ENCODE data around the gene LTBP3. TPM values are rescaled to one million over a fixed set of nuclear protein-coding genes. Genes with fewer than 3 reads are reported as not detected.
A peak's percentile ranks its signal among the peaks of the same experiment; 100 is the strongest.

The LTBP3 gene
- total and polyA plus RNA-seq, 9 of the 15 experiments (the other 6 are each of a cell fraction or from before 2014, with no cell fraction given): 0.06 to 20.5 (median 4.8) TPM

DNA sequence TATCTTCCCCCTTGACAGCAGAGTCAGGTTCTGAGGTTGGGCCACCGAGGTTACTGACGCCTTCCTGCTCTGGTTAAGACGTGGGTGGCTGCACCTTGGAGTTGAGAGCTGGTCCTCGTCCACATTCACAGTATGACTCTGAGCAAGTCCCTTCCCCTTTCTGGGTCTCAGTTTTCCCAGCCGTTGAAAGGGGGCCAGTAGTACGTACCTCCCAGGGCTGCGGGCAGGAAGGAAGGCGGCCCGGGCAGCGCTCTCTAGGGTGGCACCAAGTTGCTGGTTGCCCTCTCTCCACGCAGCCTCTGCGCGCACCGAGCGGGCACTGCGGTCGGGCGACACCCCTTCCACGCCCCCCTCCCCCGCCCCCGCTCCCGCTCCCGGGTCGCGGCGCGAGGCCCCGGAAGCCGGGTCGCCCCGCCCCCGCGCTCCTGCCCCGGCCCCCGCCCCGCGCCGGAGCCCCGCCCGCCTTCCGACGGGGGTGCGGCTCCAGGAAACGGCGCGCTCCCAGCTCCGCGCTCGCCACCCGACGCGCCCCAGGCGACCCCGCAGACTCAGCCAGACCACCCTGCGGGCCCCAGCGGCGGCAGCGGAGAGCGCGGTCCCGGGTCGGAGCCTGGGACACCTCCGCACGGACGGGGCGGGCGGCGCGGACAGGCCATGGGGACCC, 17.5 kb upstream of the LTBP3 start, which contains the start of gene EHBP1L1 (continued):
- TF ChIP-seq, protein P1, sequence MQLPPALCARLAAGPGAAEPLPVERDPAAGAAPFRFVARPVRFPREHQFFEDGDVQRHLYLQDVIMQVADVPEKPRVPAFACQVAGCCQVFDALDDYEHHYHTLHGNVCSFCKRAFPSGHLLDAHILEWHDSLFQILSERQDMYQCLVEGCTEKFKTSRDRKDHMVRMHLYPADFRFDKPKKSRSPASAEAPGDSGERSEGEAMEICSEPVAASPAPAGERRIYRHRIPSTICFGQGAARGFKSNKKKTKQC (CRISPR knock-in tag; IDR thresholded peaks at IDR 0.05): no peak; the same call in 1 of the 2 replicates
- TF ChIP-seq POLR2AphosphoS5 (IDR thresholded peaks at IDR 0.05; ENCODE audit: control insufficient read depth, insufficient read depth, low read depth, low read length) (no peak), POLR2A (conservative IDR thresholded peaks at IDR 0.05) (peak; percentile 61), PHF20 (IDR thresholded peaks at IDR 0.05; ENCODE audit: partially characterized antibody) (peak; percentile 51), ZZZ3 (IDR thresholded peaks at IDR 0.05) (no peak), TRIM28 (IDR thresholded peaks at IDR 0.05) (no peak), ZNF3 (CRISPR knock-in tag; IDR thresholded peaks at IDR 0.05) (no peak), ZKSCAN8 (CRISPR knock-in tag; IDR thresholded peaks at IDR 0.05) (no peak), STAG1 (CRISPR knock-in tag; IDR thresholded peaks at IDR 0.05; ENCODE audit: borderline replicate concordance) (no peak), NEUROD1 (IDR thresholded peaks at IDR 0.05; ENCODE audit: borderline replicate concordance, low read depth, low read length, partially characterized antibody) (no peak), ELF4 (CRISPR knock-in tag; IDR thresholded peaks at IDR 0.05) (0 out of 2 replicates have a peak, but pooled peaks have one; percentile 8), TAF15 (IDR thresholded peaks at IDR 0.05; ENCODE audit: low read depth, low read length) (no peak), HMG20B (CRISPR knock-in tag; IDR thresholded peaks at IDR 0.05) (no peak; the same call in 1 of the 2 replicates), RAD21 (CRISPR knock-in tag; conservative IDR thresholded peaks at IDR 0.05 in 1 of 2, IDR thresholded peaks at IDR 0.05 in 1 of 2) (no peak)
- TF ChIP-seq, protein P2, sequence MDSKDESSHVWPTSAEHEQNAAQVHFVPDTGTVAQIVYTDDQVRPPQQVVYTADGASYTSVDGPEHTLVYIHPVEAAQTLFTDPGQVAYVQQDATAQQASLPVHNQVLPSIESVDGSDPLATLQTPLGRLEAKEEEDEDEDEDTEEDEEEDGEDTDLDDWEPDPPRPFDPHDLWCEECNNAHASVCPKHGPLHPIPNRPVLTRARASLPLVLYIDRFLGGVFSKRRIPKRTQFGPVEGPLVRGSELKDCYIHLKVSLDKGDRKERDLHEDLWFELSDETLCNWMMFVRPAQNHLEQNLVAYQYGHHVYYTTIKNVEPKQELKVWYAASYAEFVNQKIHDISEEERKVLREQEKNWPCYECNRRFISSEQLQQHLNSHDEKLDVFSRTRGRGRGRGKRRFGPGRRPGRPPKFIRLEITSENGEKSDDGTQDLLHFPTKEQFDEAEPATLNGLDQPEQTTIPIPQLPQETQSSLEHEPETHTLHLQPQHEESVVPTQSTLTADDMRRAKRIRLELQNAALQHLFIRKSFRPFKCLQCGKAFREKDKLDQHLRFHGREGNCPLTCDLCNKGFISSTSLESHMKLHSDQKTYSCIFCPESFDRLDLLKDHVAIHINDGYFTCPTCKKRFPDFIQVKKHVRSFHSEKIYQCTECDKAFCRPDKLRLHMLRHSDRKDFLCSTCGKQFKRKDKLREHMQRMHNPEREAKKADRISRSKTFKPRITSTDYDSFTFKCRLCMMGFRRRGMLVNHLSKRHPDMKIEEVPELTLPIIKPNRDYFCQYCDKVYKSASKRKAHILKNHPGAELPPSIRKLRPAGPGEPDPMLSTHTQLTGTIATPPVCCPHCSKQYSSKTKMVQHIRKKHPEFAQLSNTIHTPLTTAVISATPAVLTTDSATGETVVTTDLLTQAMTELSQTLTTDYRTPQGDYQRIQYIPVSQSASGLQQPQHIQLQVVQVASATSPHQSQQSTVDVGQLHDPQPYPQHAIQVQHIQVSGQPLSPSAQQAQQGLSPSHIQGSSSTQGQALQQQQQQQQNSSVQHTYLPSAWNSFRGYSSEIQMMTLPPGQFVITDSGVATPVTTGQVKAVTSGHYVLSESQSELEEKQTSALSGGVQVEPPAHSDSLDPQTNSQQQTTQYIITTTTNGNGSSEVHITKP (IDR thresholded peaks at IDR 0.05; ENCODE audit: partially characterized antibody): no peak
- TF ChIP-seq, protein P3, sequence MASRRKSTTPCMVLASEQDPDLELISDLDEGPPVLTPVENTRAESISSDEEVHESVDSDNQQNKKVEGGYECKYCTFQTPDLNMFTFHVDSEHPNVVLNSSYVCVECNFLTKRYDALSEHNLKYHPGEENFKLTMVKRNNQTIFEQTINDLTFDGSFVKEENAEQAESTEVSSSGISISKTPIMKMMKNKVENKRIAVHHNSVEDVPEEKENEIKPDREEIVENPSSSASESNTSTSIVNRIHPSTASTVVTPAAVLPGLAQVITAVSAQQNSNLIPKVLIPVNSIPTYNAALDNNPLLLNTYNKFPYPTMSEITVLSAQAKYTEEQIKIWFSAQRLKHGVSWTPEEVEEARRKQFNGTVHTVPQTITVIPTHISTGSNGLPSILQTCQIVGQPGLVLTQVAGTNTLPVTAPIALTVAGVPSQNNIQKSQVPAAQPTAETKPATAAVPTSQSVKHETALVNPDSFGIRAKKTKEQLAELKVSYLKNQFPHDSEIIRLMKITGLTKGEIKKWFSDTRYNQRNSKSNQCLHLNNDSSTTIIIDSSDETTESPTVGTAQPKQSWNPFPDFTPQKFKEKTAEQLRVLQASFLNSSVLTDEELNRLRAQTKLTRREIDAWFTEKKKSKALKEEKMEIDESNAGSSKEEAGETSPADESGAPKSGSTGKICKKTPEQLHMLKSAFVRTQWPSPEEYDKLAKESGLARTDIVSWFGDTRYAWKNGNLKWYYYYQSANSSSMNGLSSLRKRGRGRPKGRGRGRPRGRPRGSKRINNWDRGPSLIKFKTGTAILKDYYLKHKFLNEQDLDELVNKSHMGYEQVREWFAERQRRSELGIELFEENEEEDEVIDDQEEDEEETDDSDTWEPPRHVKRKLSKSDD (conservative IDR thresholded peaks at IDR 0.05; ENCODE audit: low read length): no peak
- TF ChIP-seq, protein P4, sequence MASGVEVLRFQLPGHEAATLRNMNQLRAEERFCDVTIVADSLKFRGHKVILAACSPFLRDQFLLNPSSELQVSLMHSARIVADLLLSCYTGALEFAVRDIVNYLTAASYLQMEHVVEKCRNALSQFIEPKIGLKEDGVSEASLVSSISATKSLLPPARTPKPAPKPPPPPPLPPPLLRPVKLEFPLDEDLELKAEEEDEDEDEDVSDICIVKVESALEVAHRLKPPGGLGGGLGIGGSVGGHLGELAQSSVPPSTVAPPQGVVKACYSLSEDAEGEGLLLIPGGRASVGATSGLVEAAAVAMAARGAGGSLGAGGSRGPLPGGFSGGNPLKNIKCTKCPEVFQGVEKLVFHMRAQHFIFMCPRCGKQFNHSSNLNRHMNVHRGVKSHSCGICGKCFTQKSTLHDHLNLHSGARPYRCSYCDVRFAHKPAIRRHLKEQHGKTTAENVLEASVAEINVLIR (CRISPR knock-in tag; IDR thresholded peaks at IDR 0.05): no peak
- TF ChIP-seq, protein P5, sequence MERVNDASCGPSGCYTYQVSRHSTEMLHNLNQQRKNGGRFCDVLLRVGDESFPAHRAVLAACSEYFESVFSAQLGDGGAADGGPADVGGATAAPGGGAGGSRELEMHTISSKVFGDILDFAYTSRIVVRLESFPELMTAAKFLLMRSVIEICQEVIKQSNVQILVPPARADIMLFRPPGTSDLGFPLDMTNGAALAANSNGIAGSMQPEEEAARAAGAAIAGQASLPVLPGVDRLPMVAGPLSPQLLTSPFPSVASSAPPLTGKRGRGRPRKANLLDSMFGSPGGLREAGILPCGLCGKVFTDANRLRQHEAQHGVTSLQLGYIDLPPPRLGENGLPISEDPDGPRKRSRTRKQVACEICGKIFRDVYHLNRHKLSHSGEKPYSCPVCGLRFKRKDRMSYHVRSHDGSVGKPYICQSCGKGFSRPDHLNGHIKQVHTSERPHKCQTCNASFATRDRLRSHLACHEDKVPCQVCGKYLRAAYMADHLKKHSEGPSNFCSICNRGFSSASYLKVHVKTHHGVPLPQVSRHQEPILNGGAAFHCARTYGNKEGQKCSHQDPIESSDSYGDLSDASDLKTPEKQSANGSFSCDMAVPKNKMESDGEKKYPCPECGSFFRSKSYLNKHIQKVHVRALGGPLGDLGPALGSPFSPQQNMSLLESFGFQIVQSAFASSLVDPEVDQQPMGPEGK (CRISPR knock-in tag; IDR thresholded peaks at IDR 0.05; ENCODE audit: borderline replicate concordance): no peak
